ENCODE results near the gene BCOR. TPM values are rescaled to one million over a fixed set of nuclear protein-coding genes. Genes with fewer than 3 reads are reported as not detected.

Gene BCOR
- total and polyA plus RNA-seq, 9 of the 15 experiments (the other 6 are each of a cell fraction or from before 2014, with no cell fraction given), result 27.5 to 113 (median 37.6) TPM

GRCh38 chrX:40146262-40147125 lies 48.7 kb upstream of the BCOR start:
- Histone ChIP-seq H3K9me3 (replicated peaks; ENCODE audit: control insufficient read depth, insufficient read depth, low read depth, low read length) (no peaks in the 10 kb centered on the region), H3K4me2 (ENCODE audit: insufficient read depth, low read length) (no peak overlapping the region), H3K4me1 (replicated peaks in 1 of 2; ENCODE audit: control insufficient read depth in 2 of 2, insufficient read depth in 2 of 2, low read length in 2 of 2) (peaks cover 43 to 63% of the 10 kb centered on the region in 2 experiments), H3K4me3 (no peak overlapping the region), H3K9me1 (ENCODE audit: control insufficient read depth, insufficient read depth, low read length) (no peaks in the 10 kb centered on the region), H3K27ac (ENCODE audit: extremely low read depth, low read depth, low read length) (no peak overlapping the region), H4K20me1 (replicated peaks; ENCODE audit: control insufficient read depth, insufficient read depth, low read length) (no peaks in the 10 kb centered on the region), H2AFZ (ENCODE audit: low read depth, low read length) (no peak overlapping the region), H3K27me3 (ENCODE audit: control insufficient read depth in 2 of 2, insufficient read depth in 2 of 2, low read length in 2 of 2) (no peaks in the 10 kb centered on the region), H3K36me3 (ENCODE audit: control insufficient read depth, insufficient read depth, low read length) (no peaks in the 10 kb centered on the region), H3K79me2 (ENCODE audit: control insufficient read depth, insufficient read depth, low read length) (peaks cover 34% of the 10 kb centered on the region), H3K9ac (ENCODE audit: insufficient read depth in 1 of 2, low read depth in 2 of 2, low read length in 2 of 2) (no peak overlapping the region)
- no TSS peak for BruUV-seq (replicated peaks)
- ChIA-PET CTCF (ENCODE audit: low intra/inter-chr PET ratio) (no interaction called here), POLR2A (no interaction called here)
- intact Hi-C loops (cut with micrococcal nuclease), result no loop called here
- FAIRE-seq (no peak), DNase-seq (ENCODE audit: extremely low read depth in 1 of 4, low spot score in 3 of 4) (no peak), ATAC-seq (no peak)
- in situ Hi-C loops (cut with MboI), result no loop called here
- TF ChIP-seq POLR2AphosphoS5 (IDR thresholded peaks at IDR 0.05; ENCODE audit: control insufficient read depth, insufficient read depth, low read depth, low read length) (no peak), ZBTB33 (CRISPR knock-in tag; IDR thresholded peaks at IDR 0.05) (peak; percentile 77; the same call in 1 of the 2 replicates)
- 95% methylated on average over 7 of the region's 77 CpGs for WGBS (ENCODE audit: insufficient coverage, low coverage, missing lambda C conversion rate)
